HCT116 (cell line): ENCODE measurements around the gene FNDC1. TPM values are rescaled to one million over a fixed set of nuclear protein-coding genes. Genes with fewer than 3 reads are reported as not detected.

Experiments used
- ATAC-seq: fragments of 200-7000 bp; cut with Tn5 transposase; 2 replicates; pipeline ENCODE4 v1.9.1; 2020; ENCODE audit warnings: mild to moderate bottlenecking, moderate library complexity
- BruUV-seq: library from RNA; stranded (reverse); fragments of 400-500 nt; replicated peaks from 2 replicates; lab custom pipeline; 2021; lab: Mats Ljungman, UMichigan
- CTCF ChIA-PET: fragments of 300-600 bp; sonication (Branson Sonifier 250); formaldehyde crosslinking; loops from one replicate; lab custom pipeline; 2021; ENCODE audit warnings: antibody characterized with exemption; lab: Charles Lee
- POLR2A ChIA-PET: fragments of 300-600, 350-600 bp; sonication (Branson Sonifier 250); formaldehyde crosslinking; loops from one replicate; lab custom pipeline; 2021; ENCODE audit warnings: antibody characterized with exemption; lab: Charles Lee
- RAD21 ChIA-PET, 2 experiments: fragments of 300-600 bp; sonication (Branson Sonifier 250); formaldehyde crosslinking; loops; one replicate each; lab custom pipeline; 2023; ENCODE audit warnings: low total read pairs in 2 of 2; ENCODE audit not compliant: uncharacterized antibody in 2 of 2, unreplicated experiment in 2 of 2, low non-redundant PET in 1 of 2; lab: Charles Lee
- DNase-seq: peaks from one replicate; pipeline ENCODE4 v3.0.0-alpha.2; 2010; ENCODE audit warnings: low read depth, low spot score
- H2AFZ ChIP-seq: fragments of 200-600 bp; shearing (Covaris generic), sonication (generic); 2 replicates; pipeline ENCODE4 v1.6.1; 2017; ENCODE audit warnings: low read depth, mixed run types, mixed read lengths, antibody characterized with exemption, low read length; ENCODE audit not compliant: poor library complexity, severe bottlenecking
- H3K27ac ChIP-seq: 2 replicates; pipeline ENCODE4 v1.5.1; 2012; ENCODE audit warnings: low read depth, low read length
- H3K27me3 ChIP-seq: fragments of 200-600 bp; sonication (generic); 2 replicates; pipeline ENCODE4 v1.6.1; 2016; ENCODE audit warnings: mixed run types, low read length, mixed read lengths; ENCODE audit not compliant: insufficient read depth
- H3K36me3 ChIP-seq, 2 experiments: fragments of 200-500 bp in 1 of 2; fragments of 200-600 bp in 1 of 2; sonication (Bioruptor generic) in 1 of 2; sonication (generic) in 1 of 2; 2 replicates each; pipeline versions ENCODE4 v1.5.1 to v1.6.1; 2014 to 2016; ENCODE audit warnings: low read length in 2 of 2, inconsistent platforms in 1 of 2, mixed read lengths in 1 of 2, mixed run types in 1 of 2; ENCODE audit not compliant: insufficient read depth in 2 of 2, control insufficient read depth in 1 of 2
- H3K4me1 ChIP-seq, 2 experiments: fragments of 200-600 bp in 1 of 2; sonication (generic) in 1 of 2; 2 replicates each; pipeline versions ENCODE4 v1.5.1 to v1.6.1; 2012 to 2017; ENCODE audit warnings: low read length in 2 of 2, inconsistent platforms in 1 of 2, mild to moderate bottlenecking in 1 of 2, mixed read lengths in 1 of 2, mixed run types in 1 of 2, moderate library complexity in 1 of 2; ENCODE audit not compliant: insufficient read depth in 2 of 2, control insufficient read depth in 1 of 2
- H3K4me2 ChIP-seq: fragments of 200-600 bp; sonication (generic); 2 replicates; pipeline ENCODE4 v1.6.1; 2017; ENCODE audit warnings: mixed run types, low read length, mixed read lengths
- H3K4me3 ChIP-seq, 2 experiments: fragments of 200-600 bp in 1 of 2; sonication (generic) in 1 of 2; replicated peaks in 1 of 2; 2 replicates each; pipeline ENCODE4 v1.5.1; 2011 to 2016; ENCODE audit warnings: low read length in 2 of 2, control low read depth in 1 of 2, low read depth in 1 of 2, mild to moderate bottlenecking in 1 of 2, mixed read lengths in 1 of 2, mixed run types in 1 of 2
- H3K79me2 ChIP-seq: fragments of 200-600 bp; sonication (generic); 2 replicates; pipeline ENCODE4 v1.6.1; 2017; ENCODE audit warnings: mild to moderate bottlenecking, mixed run types, low read length, moderate library complexity, mixed read lengths; ENCODE audit not compliant: insufficient read depth
- H3K9ac ChIP-seq: fragments of 200-600 bp; sonication (generic); 2 replicates; pipeline ENCODE4 v1.6.1; 2016; ENCODE audit warnings: low read length, mixed read lengths
- H3K9me2 ChIP-seq: fragments of 200-600 bp; sonication (generic), shearing (Covaris generic); 2 replicates; pipeline ENCODE4 v1.6.1; 2017; ENCODE audit warnings: mixed run types, mild to moderate bottlenecking, moderate library complexity; ENCODE audit not compliant: insufficient read depth
- H3K9me3 ChIP-seq, 2 experiments: fragments of 200-500 bp in 1 of 2; fragments of 200-600 bp in 1 of 2; sonication (Bioruptor generic) in 1 of 2; sonication (generic) in 1 of 2; 2 replicates each; pipeline ENCODE4 v1.6.1; 2014 to 2017; ENCODE audit warnings: low read length in 2 of 2, mixed read lengths in 2 of 2, inconsistent platforms in 1 of 2, low read depth in 1 of 2, mild to moderate bottlenecking in 1 of 2, mixed run types in 1 of 2, moderate library complexity in 1 of 2; ENCODE audit not compliant: control insufficient read depth in 1 of 2, insufficient read depth in 1 of 2
- H4K20me1 ChIP-seq: fragments of 200-600 bp; sonication (generic), shearing (Covaris generic); 2 replicates; pipeline ENCODE4 v1.6.1; 2017; ENCODE audit warnings: mixed run types, mild to moderate bottlenecking, moderate library complexity; ENCODE audit not compliant: insufficient read depth
- CBX3 ChIP-seq: IDR thresholded peaks from 2 replicates; pipeline ENCODE4 v1.6.1; 2012; ENCODE audit warnings: low read depth
- CEBPB ChIP-seq: IDR thresholded peaks from 2 replicates; pipeline ENCODE4 v1.6.1; 2012; ENCODE audit warnings: low read depth
- EGR1 ChIP-seq: IDR thresholded peaks from 2 replicates; pipeline ENCODE4 v1.6.1; 2012; ENCODE audit warnings: low read depth
- EZH2 ChIP-seq: fragments of 200-600 bp; sonication (generic); IDR thresholded peaks from 2 replicates; pipeline ENCODE4 v1.6.1; 2017; ENCODE audit warnings: antibody characterized with exemption, mixed run types
- EZH2phosphoT487 ChIP-seq: fragments of 200-600 bp; IDR thresholded peaks from 2 replicates; pipeline ENCODE4 v1.6.1; 2018; ENCODE audit warnings: antibody characterized with exemption, borderline replicate concordance
- FOSL1 ChIP-seq: IDR thresholded peaks from 2 replicates; pipeline ENCODE4 v1.6.1; 2012; ENCODE audit warnings: low read depth
- JUND ChIP-seq: IDR thresholded peaks from 2 replicates; pipeline ENCODE4 v1.6.1; 2012
- POLR2AphosphoS5 ChIP-seq: IDR thresholded peaks from 2 replicates; pipeline ENCODE4 v1.6.1; 2011; ENCODE audit warnings: mild to moderate bottlenecking, low read depth, low read length, moderate library complexity
- RAD21 ChIP-seq: IDR thresholded peaks from 2 replicates; pipeline ENCODE4 v1.6.1; 2012; ENCODE audit warnings: low read depth, mild to moderate bottlenecking
- SP1 ChIP-seq: IDR thresholded peaks from 2 replicates; pipeline ENCODE4 v1.6.1; 2012; ENCODE audit warnings: low read depth
- SRF ChIP-seq: IDR thresholded peaks from 2 replicates; pipeline ENCODE4 v1.6.1; 2012; ENCODE audit warnings: low read depth
- YY1 ChIP-seq: IDR thresholded peaks from 2 replicates; pipeline ENCODE4 v1.6.1; 2011; ENCODE audit warnings: low read length, low read depth, moderate library complexity, mild to moderate bottlenecking; ENCODE audit not compliant: insufficient replicate concordance; ENCODE audit errors: extremely low read depth
- ZFX ChIP-seq: fragments of 450-650 bp; IDR thresholded peaks from 2 replicates; pipeline ENCODE4 v1.6.1; 2017
- ZNF274 ChIP-seq: fragments of 200-500 bp; sonication (Bioruptor generic); IDR thresholded peaks from 2 replicates; pipeline ENCODE4 v1.6.1; 2014; ENCODE audit warnings: mild to moderate bottlenecking, low read depth, low read length, inconsistent platforms
- intact Hi-C: fragments of 100-400 bp; cut with micrococcal nuclease; formaldehyde crosslinking; loops from 2 replicates; pipeline ENCODE4 v1.10.0; 2022
- total RNA-seq: library from RNA; stranded (reverse); gene quantifications from one replicate; pipeline ENCODE4 v1.2.1, GENCODE V29; 2021; ENCODE audit not compliant: unreplicated experiment
- TF ChIP-seq, protein P1 (sequence below): IDR thresholded peaks from 2 replicates; pipeline ENCODE4 v1.6.1; 2012
- TF ChIP-seq, protein P2 (sequence below): IDR thresholded peaks from 2 replicates; pipeline ENCODE4 v1.6.1; 2012
- TF ChIP-seq, protein P3 (sequence below): IDR thresholded peaks from 2 replicates; pipeline ENCODE4 v1.6.1; 2012; ENCODE audit warnings: low read depth
- TF ChIP-seq, protein P4 (sequence below), 3 experiments: fragments of 200-600 bp in 1 of 3; sonication (generic) in 1 of 3; IDR thresholded peaks in 2 of 3; conservative IDR thresholded peaks in 1 of 3; 2 replicates each; pipeline ENCODE4 v1.5.1; 2012 to 2017; ENCODE audit warnings: low read depth in 2 of 3, low read length in 2 of 3, antibody characterized with exemption in 1 of 3, borderline replicate concordance in 1 of 3, control low read depth in 1 of 3, mild to moderate bottlenecking in 1 of 3, mixed read lengths in 1 of 3, mixed run types in 1 of 3, moderate library complexity in 1 of 3; ENCODE audit not compliant: insufficient read depth in 1 of 3

FNDC1 gene
- total RNA-seq, 1 experiment from 2014 or later: 0.07 TPM

DNA sequence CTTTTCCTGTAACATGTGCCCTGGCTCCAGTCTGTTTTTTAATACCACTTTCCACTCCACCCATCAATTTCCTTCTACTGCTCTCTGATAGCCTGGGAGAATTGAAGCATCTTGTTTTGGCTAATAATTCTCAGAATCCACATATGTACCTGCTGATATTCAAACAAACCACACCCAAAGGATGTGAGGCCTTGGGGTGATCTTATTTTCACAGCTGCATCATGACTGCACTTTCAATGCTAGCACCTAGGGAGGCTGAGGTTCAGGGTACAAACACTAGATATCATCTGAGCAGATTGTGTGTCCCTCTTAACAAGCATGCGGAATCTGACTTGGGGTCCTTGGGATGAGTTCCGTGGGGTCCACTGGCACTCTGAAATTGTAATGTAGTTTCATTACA, 12.7 kb downstream of the FNDC1 start:
- no TSS peak for BruUV-seq
- DNase-seq (no peak), ATAC-seq (no peak)
- no peak overlapping the region for H3K4me2 ChIP-seq
- CTCF ChIA-PET: interaction anchor here (1.2 kb wide), 1 partner anchor 8 kb away, joined by 4 read pairs; no protein-coding TSS in a partner anchor
- no peak overlapping the region for H3K27ac ChIP-seq
- intact Hi-C loops: no loop called here
- no peak overlapping the region for H3K4me3 ChIP-seq
- H3K9me2 ChIP-seq: no peaks in the 10 kb centered on the region
- H2AFZ ChIP-seq: no peak overlapping the region
- no peaks in the 10 kb centered on the region for H3K4me1 ChIP-seq
- no peaks in the 10 kb centered on the region for H3K79me2 ChIP-seq
- H3K9ac ChIP-seq: no peak overlapping the region
- no peak for TF ChIP-seq RAD21
- TF ChIP-seq POLR2AphosphoS5: no peak
- no peak for TF ChIP-seq JUND
- no peak for TF ChIP-seq EZH2
- no peak for TF ChIP-seq CEBPB
- TF ChIP-seq ZFX: no peak
- no peak for TF ChIP-seq EZH2phosphoT487
- TF ChIP-seq SRF: no peak
- TF ChIP-seq ZNF274: no peak
- TF ChIP-seq CBX3: no peak
- TF ChIP-seq, protein P1, sequence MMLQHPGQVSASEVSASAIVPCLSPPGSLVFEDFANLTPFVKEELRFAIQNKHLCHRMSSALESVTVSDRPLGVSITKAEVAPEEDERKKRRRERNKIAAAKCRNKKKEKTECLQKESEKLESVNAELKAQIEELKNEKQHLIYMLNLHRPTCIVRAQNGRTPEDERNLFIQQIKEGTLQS: no peak
- no peak for TF ChIP-seq YY1
- TF ChIP-seq, protein P2, sequence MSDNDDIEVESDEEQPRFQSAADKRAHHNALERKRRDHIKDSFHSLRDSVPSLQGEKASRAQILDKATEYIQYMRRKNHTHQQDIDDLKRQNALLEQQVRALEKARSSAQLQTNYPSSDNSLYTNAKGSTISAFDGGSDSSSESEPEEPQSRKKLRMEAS: no peak
- TF ChIP-seq, protein P3, sequence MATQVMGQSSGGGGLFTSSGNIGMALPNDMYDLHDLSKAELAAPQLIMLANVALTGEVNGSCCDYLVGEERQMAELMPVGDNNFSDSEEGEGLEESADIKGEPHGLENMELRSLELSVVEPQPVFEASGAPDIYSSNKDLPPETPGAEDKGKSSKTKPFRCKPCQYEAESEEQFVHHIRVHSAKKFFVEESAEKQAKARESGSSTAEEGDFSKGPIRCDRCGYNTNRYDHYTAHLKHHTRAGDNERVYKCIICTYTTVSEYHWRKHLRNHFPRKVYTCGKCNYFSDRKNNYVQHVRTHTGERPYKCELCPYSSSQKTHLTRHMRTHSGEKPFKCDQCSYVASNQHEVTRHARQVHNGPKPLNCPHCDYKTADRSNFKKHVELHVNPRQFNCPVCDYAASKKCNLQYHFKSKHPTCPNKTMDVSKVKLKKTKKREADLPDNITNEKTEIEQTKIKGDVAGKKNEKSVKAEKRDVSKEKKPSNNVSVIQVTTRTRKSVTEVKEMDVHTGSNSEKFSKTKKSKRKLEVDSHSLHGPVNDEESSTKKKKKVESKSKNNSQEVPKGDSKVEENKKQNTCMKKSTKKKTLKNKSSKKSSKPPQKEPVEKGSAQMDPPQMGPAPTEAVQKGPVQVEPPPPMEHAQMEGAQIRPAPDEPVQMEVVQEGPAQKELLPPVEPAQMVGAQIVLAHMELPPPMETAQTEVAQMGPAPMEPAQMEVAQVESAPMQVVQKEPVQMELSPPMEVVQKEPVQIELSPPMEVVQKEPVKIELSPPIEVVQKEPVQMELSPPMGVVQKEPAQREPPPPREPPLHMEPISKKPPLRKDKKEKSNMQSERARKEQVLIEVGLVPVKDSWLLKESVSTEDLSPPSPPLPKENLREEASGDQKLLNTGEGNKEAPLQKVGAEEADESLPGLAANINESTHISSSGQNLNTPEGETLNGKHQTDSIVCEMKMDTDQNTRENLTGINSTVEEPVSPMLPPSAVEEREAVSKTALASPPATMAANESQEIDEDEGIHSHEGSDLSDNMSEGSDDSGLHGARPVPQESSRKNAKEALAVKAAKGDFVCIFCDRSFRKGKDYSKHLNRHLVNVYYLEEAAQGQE: no peak
- TF ChIP-seq, protein P4, sequence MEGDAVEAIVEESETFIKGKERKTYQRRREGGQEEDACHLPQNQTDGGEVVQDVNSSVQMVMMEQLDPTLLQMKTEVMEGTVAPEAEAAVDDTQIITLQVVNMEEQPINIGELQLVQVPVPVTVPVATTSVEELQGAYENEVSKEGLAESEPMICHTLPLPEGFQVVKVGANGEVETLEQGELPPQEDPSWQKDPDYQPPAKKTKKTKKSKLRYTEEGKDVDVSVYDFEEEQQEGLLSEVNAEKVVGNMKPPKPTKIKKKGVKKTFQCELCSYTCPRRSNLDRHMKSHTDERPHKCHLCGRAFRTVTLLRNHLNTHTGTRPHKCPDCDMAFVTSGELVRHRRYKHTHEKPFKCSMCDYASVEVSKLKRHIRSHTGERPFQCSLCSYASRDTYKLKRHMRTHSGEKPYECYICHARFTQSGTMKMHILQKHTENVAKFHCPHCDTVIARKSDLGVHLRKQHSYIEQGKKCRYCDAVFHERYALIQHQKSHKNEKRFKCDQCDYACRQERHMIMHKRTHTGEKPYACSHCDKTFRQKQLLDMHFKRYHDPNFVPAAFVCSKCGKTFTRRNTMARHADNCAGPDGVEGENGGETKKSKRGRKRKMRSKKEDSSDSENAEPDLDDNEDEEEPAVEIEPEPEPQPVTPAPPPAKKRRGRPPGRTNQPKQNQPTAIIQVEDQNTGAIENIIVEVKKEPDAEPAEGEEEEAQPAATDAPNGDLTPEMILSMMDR (IDR thresholded peaks at IDR 0.05 in 2 of 3, conservative IDR thresholded peaks at IDR 0.05 in 1 of 3; ENCODE audit: borderline replicate concordance in 1 of 3, insufficient read depth in 1 of 3, low read depth in 2 of 3, low read length in 2 of 3): no peak
- TF ChIP-seq FOSL1: no peak
- no peak for TF ChIP-seq EGR1
- TF ChIP-seq SP1: no peak
- TF ChIP-seq, all 23 proteins: peak for 0
- ChIA-PET RAD21 (no interaction called here), POLR2A (no interaction called here)
- Histone ChIP-seq H4K20me1 (no peaks in the 10 kb centered on the region), H3K27me3 (no peaks in the 10 kb centered on the region; the same call in 1 of the 2 replicates), H3K9me3 (no peaks in the 10 kb centered on the region), H3K36me3 (no peaks in the 10 kb centered on the region)
